HG02943 (cell line): Measurements from ENCODE around the gene EPHA10.
"Not testable (repeated sequence)": the region's sequence is repeated elsewhere in the genome, so short reads cannot be mapped to it uniquely, and the experiment has no call there.

Source experiments
- ATAC-seq: cut with Tn5 transposase; IDR thresholded peaks from one replicate; pipeline ENCODE4 v1.9.1; 2021; ENCODE audit warnings: mild to moderate bottlenecking, low read depth, moderate library complexity; ENCODE audit not compliant: unreplicated experiment

EPHA10 gene

GRCh38 chr1:37738619-37739018 is 26.3 kb downstream of the EPHA10 start:
- not testable (repeated sequence) for ATAC-seq

DNA sequence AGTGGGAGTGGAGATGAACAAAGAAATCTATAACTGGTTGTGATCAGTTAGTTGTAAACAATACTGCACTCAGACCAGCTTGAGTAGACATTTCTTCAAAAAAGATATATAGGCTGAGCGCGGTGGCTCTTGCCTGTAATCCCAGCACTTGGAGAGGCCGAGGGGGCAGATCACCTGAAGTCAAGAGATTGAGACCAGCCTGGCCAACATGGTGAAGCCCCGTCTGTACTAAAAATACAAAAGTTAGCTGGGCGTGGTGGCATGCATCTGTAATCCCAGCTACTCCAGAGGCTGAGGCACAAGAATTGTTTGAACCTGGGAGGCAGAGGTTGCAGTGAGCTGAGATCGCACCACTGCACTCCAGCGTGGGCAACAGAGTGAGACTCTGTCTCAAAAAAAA is 26.9 kb downstream of the EPHA10 start:
- not testable (repeated sequence) for ATAC-seq

- no peak for ATAC-seq
These were observed 30.0 kb downstream of the EPHA10 start for GRCh38 chr1:37734629-37735591.

GRCh38 chr1:37732111-37732780 is 32.7 kb downstream of the EPHA10 start:
- no peak for ATAC-seq

DNA sequence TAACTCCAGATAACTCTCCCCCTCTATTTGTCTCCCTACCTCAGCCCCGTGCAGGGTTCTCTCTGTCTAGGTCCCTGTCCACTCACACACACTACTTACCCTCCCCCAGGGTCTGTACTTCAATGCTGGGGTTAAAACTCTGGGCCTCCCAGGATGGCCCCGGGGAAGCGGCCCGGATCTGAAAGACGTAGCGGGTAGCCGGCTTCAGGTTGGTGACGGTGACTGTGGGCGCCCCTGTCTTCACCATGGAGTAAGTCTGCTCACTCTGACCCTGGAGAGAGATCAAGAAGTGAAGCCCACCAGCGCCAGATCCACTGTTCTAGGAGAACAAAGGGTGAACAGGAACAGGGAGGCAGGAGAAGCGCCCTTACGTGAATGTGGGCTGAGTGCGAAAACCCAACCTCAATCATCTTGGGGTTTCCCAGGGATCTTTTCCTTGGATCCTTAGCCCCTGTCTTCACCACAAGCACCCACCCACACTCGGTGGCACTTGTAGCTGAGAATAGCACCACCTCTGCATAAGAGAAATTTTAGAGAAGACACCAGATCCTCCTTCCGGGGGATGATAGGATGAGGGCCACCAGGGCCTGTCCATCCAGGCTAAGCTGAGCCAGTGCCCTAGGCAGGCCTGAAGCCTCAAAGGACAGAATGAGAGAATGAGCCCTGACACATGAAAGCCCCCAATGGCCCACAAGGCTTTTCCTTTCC is 33.5 kb downstream of the EPHA10 start:
- no peak for ATAC-seq

- no peak for ATAC-seq
These were observed 34.5 kb downstream of the EPHA10 start for GRCh38 chr1:37730376-37730775.

GRCh38 chr1:37728416-37728815 is 36.5 kb downstream of the EPHA10 start:
- ATAC-seq = no peak

GRCh38 chr1:37726751-37727585 is 38.0 kb downstream of the EPHA10 start:
- no peak for ATAC-seq

GRCh38 chr1:37725851-37726613 is 38.9 kb downstream of the EPHA10 start:
- ATAC-seq = no peak

- no peak for ATAC-seq
These were observed 40.3 kb downstream of the EPHA10 start for GRCh38 chr1:37724575-37724974.

- no peak for ATAC-seq
These were observed 41.4 kb downstream of the EPHA10 start for GRCh38 chr1:37723390-37724078.

DNA sequence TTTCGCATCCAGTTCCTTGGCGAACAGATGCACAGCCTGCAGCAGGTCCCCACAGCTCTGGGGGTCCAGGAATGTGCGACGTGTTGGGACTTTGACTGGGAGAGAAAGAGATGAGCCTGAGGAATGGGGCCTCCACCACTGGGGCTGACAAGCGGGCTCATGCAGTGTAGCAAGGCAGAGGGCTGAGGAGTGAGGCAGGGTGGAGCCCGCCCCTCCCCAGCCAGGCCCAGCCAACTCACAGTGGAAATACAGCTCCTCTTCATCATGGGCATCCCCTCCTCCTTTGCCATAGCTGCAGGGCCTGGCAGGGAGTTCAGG is 41.9 kb downstream of the EPHA10 start:
- no peak for ATAC-seq

DNA sequence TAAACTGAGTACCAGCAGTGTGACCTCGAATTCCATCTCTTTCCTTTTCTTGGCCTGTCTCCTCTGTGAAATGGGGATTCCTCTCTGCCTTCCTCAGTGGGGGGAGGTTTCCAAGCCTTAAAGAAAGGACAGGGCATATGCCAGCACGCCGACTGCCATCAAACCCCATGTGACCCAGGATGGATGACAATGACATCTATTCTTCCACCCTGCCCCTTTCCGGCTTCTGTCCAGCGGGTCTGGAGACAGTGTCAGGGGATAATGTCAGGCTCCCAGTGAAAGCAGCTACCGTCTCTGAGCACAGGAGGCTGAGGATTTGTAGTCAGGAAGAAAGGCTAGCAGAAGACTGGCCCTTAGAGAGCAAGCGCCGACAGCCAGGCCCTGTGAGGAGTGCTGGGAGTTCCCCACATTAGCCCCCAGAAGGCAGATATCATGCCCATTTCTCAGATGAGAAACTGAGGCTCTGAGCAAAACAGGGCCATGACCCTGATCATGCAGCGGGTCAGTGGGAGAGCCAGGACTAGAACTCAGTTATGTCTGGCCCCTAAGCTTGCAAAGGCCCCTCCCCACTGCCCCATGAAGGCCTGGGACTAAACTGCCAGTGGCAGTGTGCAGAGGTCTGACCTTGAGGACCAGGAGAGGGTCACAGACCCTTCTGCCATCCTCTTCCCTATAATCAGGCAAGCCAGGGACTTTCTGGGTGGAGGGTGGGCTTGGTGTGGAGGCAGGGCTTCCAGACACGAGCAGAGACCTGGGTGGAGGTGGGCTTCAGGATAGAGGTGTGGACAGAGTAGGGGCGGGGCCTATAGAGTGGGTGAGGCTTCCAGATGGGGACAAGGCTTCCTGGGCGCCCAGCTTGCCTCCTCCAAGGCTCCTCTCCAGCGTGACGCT is 42.5 kb downstream of the EPHA10 start:
- no peak for ATAC-seq

GRCh38 chr1:37721565-37721964 is 43.4 kb downstream of the EPHA10 start:
- ATAC-seq = no peak

- ATAC-seq = no peak
These were observed 44.4 kb downstream of the EPHA10 start for GRCh38 chr1:37720231-37721130.

DNA sequence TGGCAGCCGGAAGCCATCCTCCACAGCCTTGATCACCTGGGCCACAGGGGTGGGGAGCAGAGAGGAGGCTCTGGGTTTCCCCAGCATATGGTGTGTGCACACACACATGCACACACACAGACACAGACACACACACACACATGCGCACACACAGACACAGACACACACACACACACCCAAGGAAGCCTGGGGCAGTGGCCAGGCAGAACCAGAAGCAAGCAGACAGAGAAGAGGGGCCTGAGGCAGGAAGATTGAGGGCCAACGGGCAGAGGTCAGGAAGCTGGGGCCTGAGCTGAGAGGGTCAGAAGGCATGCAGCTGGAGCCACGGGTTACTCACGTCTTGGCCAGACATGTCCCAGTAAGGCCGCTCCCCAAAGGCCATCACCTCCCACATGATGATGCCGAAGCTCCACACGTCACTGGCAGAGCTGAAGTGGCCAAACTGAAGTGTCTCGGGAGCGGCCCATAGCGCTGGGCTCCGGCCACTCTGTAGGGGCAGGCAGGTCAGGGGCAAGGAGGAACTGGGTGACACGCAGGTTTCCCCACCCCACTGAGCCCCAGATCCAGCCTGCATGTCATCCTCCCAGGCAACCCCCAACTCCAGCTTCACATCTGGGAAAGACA is 45.2 kb downstream of the EPHA10 start:
- no peak for ATAC-seq
